HepG2 (cell line): ENCODE measurements around the gene CKMT2. TPM values are rescaled to one million over a fixed set of nuclear protein-coding genes. Genes with fewer than 3 reads are reported as not detected.

Experiments used
- EED ChIP-seq: sonication (generic); formaldehyde crosslinking; IDR thresholded peaks from 2 replicates; pipeline ENCODE4 v1.5.0; 2020; ENCODE audit warnings: mild to moderate bottlenecking, missing genetic modification reagents
- FOXC1 ChIP-seq: sonication (generic); formaldehyde crosslinking; IDR thresholded peaks from 2 replicates; pipeline ENCODE4 v1.8.0; 2022; ENCODE audit warnings: mild to moderate bottlenecking, missing genetic modification reagents, borderline replicate concordance
- GATAD2A ChIP-seq: IDR thresholded peaks from 2 replicates; pipeline ENCODE4 v1.6.1; 2016
- MIER2 ChIP-seq: IDR thresholded peaks from 2 replicates; pipeline ENCODE4 v1.6.1; 2016; ENCODE audit warnings: missing biosample characterization, missing genetic modification reagents
- NFKB2 ChIP-seq: sonication (generic); formaldehyde crosslinking; IDR thresholded peaks from 2 replicates; pipeline ENCODE4 v1.4.0; 2020; ENCODE audit warnings: missing genetic modification reagents, borderline replicate concordance
- PAF1 ChIP-seq: IDR thresholded peaks from 2 replicates; pipeline ENCODE4 v1.6.1; 2016; ENCODE audit warnings: missing genetic modification reagents, missing compliant biosample characterization
- POGZ ChIP-seq: sonication (generic); formaldehyde crosslinking; IDR thresholded peaks from 2 replicates; pipeline ENCODE4 v1.4.0; 2020; ENCODE audit warnings: mild to moderate bottlenecking, missing genetic modification reagents
- RNF219 ChIP-seq: sonication (generic); formaldehyde crosslinking; IDR thresholded peaks from 2 replicates; pipeline ENCODE4 v1.5.0; 2020; ENCODE audit warnings: mild to moderate bottlenecking, missing genetic modification reagents
- SATB2 ChIP-seq: sonication (generic); formaldehyde crosslinking; IDR thresholded peaks from 2 replicates; pipeline ENCODE4 v1.5.0; 2020; ENCODE audit warnings: missing genetic modification reagents
- STAG1 ChIP-seq: sonication (generic); formaldehyde crosslinking; IDR thresholded peaks from 2 replicates; pipeline ENCODE4 v1.4.0; 2020; ENCODE audit warnings: missing genetic modification reagents
- TFAP4 ChIP-seq: sonication (generic); IDR thresholded peaks from 2 replicates; pipeline ENCODE4 v1.6.1; 2016; ENCODE audit warnings: low read depth, borderline replicate concordance
- ZKSCAN1 ChIP-seq: fragments of 150-350 bp; IDR thresholded peaks from 2 replicates; pipeline ENCODE4 v1.6.1; 2014; ENCODE audit warnings: low read length
- ZNF17 ChIP-seq: sonication (generic); formaldehyde crosslinking; IDR thresholded peaks from 2 replicates; pipeline ENCODE4 v1.5.0; 2020; ENCODE audit warnings: mild to moderate bottlenecking, missing genetic modification reagents
- ZNF362 ChIP-seq: sonication (generic); formaldehyde crosslinking; IDR thresholded peaks from 2 replicates; pipeline ENCODE4 v1.4.0; 2020; ENCODE audit warnings: missing genetic modification reagents, mild to moderate bottlenecking, borderline replicate concordance
- ZNF83 ChIP-seq: sonication (generic); formaldehyde crosslinking; IDR thresholded peaks from 2 replicates; pipeline ENCODE4 v1.4.0; 2020; ENCODE audit warnings: missing genetic modification reagents, mild to moderate bottlenecking, borderline replicate concordance
- ZNF878 ChIP-seq: sonication (generic); formaldehyde crosslinking; IDR thresholded peaks from 2 replicates; pipeline ENCODE4 v1.8.1; 2023; ENCODE audit warnings: mild to moderate bottlenecking, missing genetic modification reagents, moderate library complexity
- polyA plus RNA-seq, 8 experiments: library from polyadenylated mRNA; depleted of rRNA in 3 of 8; stranded (reverse) in 7 of 8; unstranded in 1 of 8; fragments of >200 nt; fragmentation: Illumina TruSeq in 4 of 8; extraction: Trizol in 4 of 8; gene quantifications; 2 replicates each; pipeline versions ENCODE4 v1.2.1 to v1.2.3, GENCODE V29; 2011 to 2016; ENCODE audit warnings: low read depth in 4 of 8, missing spikeins in 1 of 8, mixed read lengths in 1 of 8; ENCODE audit not compliant: insufficient read depth in 1 of 8
- total RNA-seq, 5 experiments: library from RNA; depleted of rRNA; stranded (reverse); fragments of >200 nt; fragmentation: Illumina TruSeq; extraction: Trizol; gene quantifications; 2 replicates each; pipeline ENCODE4 v1.2.3, GENCODE V29; 2016; ENCODE audit warnings: low read depth in 1 of 5
- TF ChIP-seq, protein P1 (sequence below): sonication (generic); formaldehyde crosslinking; IDR thresholded peaks from 2 replicates; pipeline ENCODE4 v1.5.0; 2020; ENCODE audit warnings: mild to moderate bottlenecking, missing genetic modification reagents
- TF ChIP-seq, protein P2 (sequence below): sonication (generic); formaldehyde crosslinking; IDR thresholded peaks from 2 replicates; pipeline ENCODE4 v1.8.0; 2022; ENCODE audit warnings: mild to moderate bottlenecking, missing genetic modification reagents, borderline replicate concordance
- TF ChIP-seq, protein P3 (sequence below): sonication (generic); formaldehyde crosslinking; conservative IDR thresholded peaks from 2 replicates; pipeline ENCODE4 v1.8.0; 2022; ENCODE audit warnings: low read depth, missing genetic modification reagents

The CKMT2 gene
- total and polyA plus RNA-seq, 2 of the 13 experiments (the other 11 are each of a cell fraction or from before 2014, with no cell fraction given): 1.2 to 8.8 TPM

GRCh38 chr5:81301271-81302015, 68.3 kb downstream of the CKMT2 start, which contains the start of gene ZCCHC9 (continued):
- TF ChIP-seq, protein P1, sequence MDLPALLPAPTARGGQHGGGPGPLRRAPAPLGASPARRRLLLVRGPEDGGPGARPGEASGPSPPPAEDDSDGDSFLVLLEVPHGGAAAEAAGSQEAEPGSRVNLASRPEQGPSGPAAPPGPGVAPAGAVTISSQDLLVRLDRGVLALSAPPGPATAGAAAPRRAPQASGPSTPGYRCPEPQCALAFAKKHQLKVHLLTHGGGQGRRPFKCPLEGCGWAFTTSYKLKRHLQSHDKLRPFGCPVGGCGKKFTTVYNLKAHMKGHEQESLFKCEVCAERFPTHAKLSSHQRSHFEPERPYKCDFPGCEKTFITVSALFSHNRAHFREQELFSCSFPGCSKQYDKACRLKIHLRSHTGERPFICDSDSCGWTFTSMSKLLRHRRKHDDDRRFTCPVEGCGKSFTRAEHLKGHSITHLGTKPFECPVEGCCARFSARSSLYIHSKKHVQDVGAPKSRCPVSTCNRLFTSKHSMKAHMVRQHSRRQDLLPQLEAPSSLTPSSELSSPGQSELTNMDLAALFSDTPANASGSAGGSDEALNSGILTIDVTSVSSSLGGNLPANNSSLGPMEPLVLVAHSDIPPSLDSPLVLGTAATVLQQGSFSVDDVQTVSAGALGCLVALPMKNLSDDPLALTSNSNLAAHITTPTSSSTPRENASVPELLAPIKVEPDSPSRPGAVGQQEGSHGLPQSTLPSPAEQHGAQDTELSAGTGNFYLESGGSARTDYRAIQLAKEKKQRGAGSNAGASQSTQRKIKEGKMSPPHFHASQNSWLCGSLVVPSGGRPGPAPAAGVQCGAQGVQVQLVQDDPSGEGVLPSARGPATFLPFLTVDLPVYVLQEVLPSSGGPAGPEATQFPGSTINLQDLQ (CRISPR knock-in tag): peak; percentile 68; the same call in 1 of the 2 replicates
- TF ChIP-seq EED: no peak
- TF ChIP-seq, protein P2, sequence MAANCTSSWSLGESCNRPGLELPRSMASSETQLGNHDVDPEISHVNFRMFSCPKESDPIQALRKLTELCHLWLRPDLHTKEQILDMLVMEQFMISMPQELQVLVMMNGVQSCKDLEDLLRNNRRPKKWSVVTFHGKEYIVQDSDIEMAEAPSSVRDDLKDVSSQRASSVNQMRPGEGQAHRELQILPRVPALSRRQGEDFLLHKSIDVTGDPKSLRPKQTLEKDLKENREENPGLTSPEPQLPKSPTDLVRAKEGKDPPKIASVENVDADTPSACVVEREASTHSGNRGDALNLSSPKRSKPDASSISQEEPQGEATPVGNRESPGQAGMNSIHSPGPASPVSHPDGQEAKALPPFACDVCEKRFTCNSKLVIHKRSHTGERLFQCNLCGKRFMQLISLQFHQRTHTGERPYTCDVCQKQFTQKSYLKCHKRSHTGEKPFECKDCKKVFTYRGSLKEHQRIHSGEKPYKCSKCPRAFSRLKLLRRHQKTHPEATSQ (CRISPR knock-in tag): peak; percentile 88; the same call in 1 of the 2 replicates
- TF ChIP-seq STAG1 (CRISPR knock-in tag): peak; percentile 54
- TF ChIP-seq ZNF878 (CRISPR knock-in tag): peak; percentile 46; the same call in 1 of the 2 replicates
- TF ChIP-seq SATB2: no peak
- TF ChIP-seq ZNF362 (CRISPR knock-in tag): no peak; the same call in 1 of the 2 replicates
- TF ChIP-seq PAF1 (CRISPR knock-in tag): no peak
- TF ChIP-seq POGZ (CRISPR knock-in tag): peak; percentile 96
- TF ChIP-seq RNF219 (CRISPR knock-in tag): no peak
- TF ChIP-seq ZNF17 (CRISPR knock-in tag): no peak
- peak; percentile 54; the same call in 1 of the 2 replicates for TF ChIP-seq NFKB2 (CRISPR knock-in tag)
- TF ChIP-seq, protein P3, sequence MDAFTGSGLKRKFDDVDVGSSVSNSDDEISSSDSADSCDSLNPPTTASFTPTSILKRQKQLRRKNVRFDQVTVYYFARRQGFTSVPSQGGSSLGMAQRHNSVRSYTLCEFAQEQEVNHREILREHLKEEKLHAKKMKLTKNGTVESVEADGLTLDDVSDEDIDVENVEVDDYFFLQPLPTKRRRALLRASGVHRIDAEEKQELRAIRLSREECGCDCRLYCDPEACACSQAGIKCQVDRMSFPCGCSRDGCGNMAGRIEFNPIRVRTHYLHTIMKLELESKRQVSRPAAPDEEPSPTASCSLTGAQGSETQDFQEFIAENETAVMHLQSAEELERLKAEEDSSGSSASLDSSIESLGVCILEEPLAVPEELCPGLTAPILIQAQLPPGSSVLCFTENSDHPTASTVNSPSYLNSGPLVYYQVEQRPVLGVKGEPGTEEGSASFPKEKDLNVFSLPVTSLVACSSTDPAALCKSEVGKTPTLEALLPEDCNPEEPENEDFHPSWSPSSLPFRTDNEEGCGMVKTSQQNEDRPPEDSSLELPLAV (CRISPR knock-in tag): no peak
- TF ChIP-seq FOXC1 (CRISPR knock-in tag): peak; percentile 88; the same call in 1 of the 2 replicates
- peak; percentile 78 for TF ChIP-seq TFAP4
- TF ChIP-seq ZNF83 (CRISPR knock-in tag): no peak
- TF ChIP-seq MIER2 (CRISPR knock-in tag): no peak
- TF ChIP-seq GATAD2A (CRISPR knock-in tag): peak; percentile 68
- 0 out of 2 replicates have a peak, but pooled peaks have one; percentile 32 for TF ChIP-seq ZKSCAN1
